GM12878 (cell line): Measurements from ENCODE around the gene PCBD1. TPM values are rescaled to one million over a fixed set of nuclear protein-coding genes. Genes with fewer than 3 reads are reported as not detected.

Source experiments
- ATAC-seq: fragments of 200-7000 bp; cut with Tn5 transposase; 3 replicates; pipeline ENCODE4 v1.9.1; 2020; ENCODE audit warnings: mild to moderate bottlenecking, moderate library complexity
- BruUV-seq: library from RNA; stranded (reverse); fragments of 400-500 nt; replicated peaks from 2 replicates; lab custom pipeline; 2021; lab: Mats Ljungman, UMichigan
- CTCF ChIA-PET: fragments of 300-600 bp; sonication (Branson Sonifier 250); formaldehyde crosslinking; extraction: SDS; loops from one replicate; lab custom pipeline; 2021; ENCODE audit warnings: inconsistent platforms; lab: Yijun Ruan, JAX
- POLR2A ChIA-PET: fragments of 350-600 bp; formaldehyde crosslinking; extraction: SDS; loops from one replicate; lab custom pipeline; 2021; ENCODE audit warnings: inconsistent platforms; lab: Charles Lee
- RAD21 ChIA-PET: fragments of 300-600 bp; sonication (Branson Sonifier 250); formaldehyde crosslinking; loops from one replicate; lab custom pipeline; 2023; ENCODE audit warnings: antibody characterized with exemption; ENCODE audit not compliant: unreplicated experiment; lab: Charles Lee
- SMC1A ChIA-PET: fragments of 300-600 bp; sonication (Branson Sonifier 250); formaldehyde crosslinking; loops from one replicate; lab custom pipeline; 2023; ENCODE audit not compliant: unreplicated experiment, uncharacterized antibody; lab: Charles Lee
- DNase-seq: peaks from one replicate; pipeline ENCODE4 v3.0.0-alpha.2; 2011; ENCODE audit warnings: low read depth, low spot score
- FAIRE-seq: peaks from 3 replicates; lab custom pipeline; 2011; peaks lifted over from hg19 to GRCh38; lab: Jason Lieb, UNC
- H2AFZ ChIP-seq: 2 replicates; pipeline ENCODE4 v1.6.0; 2011; ENCODE audit warnings: low read depth, low read length, control low read depth; ENCODE audit not compliant: control insufficient read depth
- H3K27ac ChIP-seq: 2 replicates; pipeline ENCODE4 v1.5.1; 2011; ENCODE audit warnings: control low read depth; ENCODE audit not compliant: control insufficient read depth, insufficient read depth
- H3K27me3 ChIP-seq, 2 experiments: replicated peaks in 1 of 2; 2 replicates each; pipeline versions ENCODE4 v1.6.0 to v1.6.1; 2011; ENCODE audit warnings: low read length in 1 of 2; ENCODE audit not compliant: control insufficient read depth in 2 of 2, insufficient read depth in 2 of 2
- H3K36me3 ChIP-seq, 2 experiments: 2 replicates each; pipeline ENCODE4 v1.5.1; 2011; ENCODE audit warnings: low read length in 1 of 2; ENCODE audit not compliant: control insufficient read depth in 2 of 2, insufficient read depth in 2 of 2
- H3K4me1 ChIP-seq: 2 replicates; pipeline ENCODE4 v1.6.1; 2011; ENCODE audit warnings: mild to moderate bottlenecking, low read length, moderate library complexity, mixed read lengths; ENCODE audit not compliant: control insufficient read depth, insufficient read depth
- H3K4me2 ChIP-seq: 2 replicates; pipeline ENCODE4 v1.6.0; 2011; ENCODE audit warnings: control low read depth; ENCODE audit not compliant: control insufficient read depth, insufficient read depth
- H3K4me3 ChIP-seq: fragments of 200-600 bp; sonication (generic); 2 replicates; pipeline ENCODE4 v1.5.1; 2016
- H3K79me2 ChIP-seq: 2 replicates; pipeline ENCODE4 v1.6.0; 2011; ENCODE audit warnings: low read length; ENCODE audit not compliant: control insufficient read depth, insufficient read depth
- H3K9ac ChIP-seq: 2 replicates; pipeline ENCODE4 v1.8.0; 2011; ENCODE audit warnings: low read length, control low read depth, mixed read lengths; ENCODE audit not compliant: control insufficient read depth, insufficient read depth
- H3K9me3 ChIP-seq: replicated peaks from 3 replicates; pipeline ENCODE4 v1.5.1; 2011; ENCODE audit warnings: mild to moderate bottlenecking, low read length; ENCODE audit not compliant: control insufficient read depth, insufficient read depth
- H4K20me1 ChIP-seq: 2 replicates; pipeline ENCODE4 v1.6.0; 2011; ENCODE audit not compliant: control insufficient read depth, insufficient read depth
- MEF2B ChIP-seq: fragments of 450-650 bp; IDR thresholded peaks from 2 replicates; pipeline ENCODE4 v1.6.1; 2018; ENCODE audit warnings: mild to moderate bottlenecking, moderate library complexity; ENCODE audit not compliant: partially characterized antibody, poor library complexity, severe bottlenecking
- TBL1XR1 ChIP-seq: IDR thresholded peaks from 2 replicates; pipeline ENCODE4 v1.6.1; 2012; ENCODE audit warnings: low read depth, low read length, improper control_type of control experiment
- WGBS: methylation state at CpG from one replicate; pipeline ENCODE4 v1.1.6; 2016; ENCODE audit warnings: low lambda C conversion rate; ENCODE audit not compliant: insufficient replicate concordance, insufficient coverage; ENCODE audit errors: missing lambda C conversion rate; 5-methylcytosine and 5-hydroxymethylcytosine counted together
- in situ Hi-C: fragments of 300-500 bp; cut with MboI; formaldehyde crosslinking; loops from 9 replicates; pipeline ENCODE4 v1.14.3; 2018; ENCODE audit warnings: mixed read lengths
- intact Hi-C: fragments of 100-400 bp; cut with micrococcal nuclease; formaldehyde crosslinking; loops from one replicate; pipeline ENCODE4 v1.14.2; 2022; ENCODE audit not compliant: unreplicated experiment
- polyA plus RNA-seq, 11 experiments: library from polyadenylated mRNA; depleted of rRNA in 4 of 11; unstranded in 6 of 11; stranded (reverse) in 5 of 11; fragments of >200 nt; fragmentation: Nextera tagmentation in 4 of 11; fragmentation: Illumina TruSeq in 1 of 11; extraction: Ambion mirVana in 4 of 11; extraction: Trizol in 1 of 11; gene quantifications; 1 replicate in 1 of 11; 2 replicates in 10 of 11; pipeline versions ENCODE4 v1.2.1 to v1.2.3, GENCODE V29; 2011 to 2016; ENCODE audit warnings: inconsistent platforms in 2 of 11, missing spikeins in 2 of 11, low read depth in 1 of 11
- total RNA-seq, 4 experiments: library from RNA; depleted of rRNA in 3 of 4; stranded (reverse); fragments of >200 nt in 3 of 4; fragmentation: Illumina TruSeq in 1 of 4; extraction: Trizol in 1 of 4; gene quantifications; 2 replicates each; pipeline versions ENCODE4 v1.2.1 to v1.2.3, GENCODE V29; 2013 to 2021
- TF ChIP-seq, protein P1 (sequence below): fragments of 450-650 bp; formaldehyde crosslinking; IDR thresholded peaks from 2 replicates; pipeline ENCODE4 v1.4.0; 2020; ENCODE audit warnings: mild to moderate bottlenecking, moderate library complexity

The PCBD1 gene
- total and polyA plus RNA-seq, 10 of the 15 experiments (the other 5 are each of a cell fraction or from before 2014, with no cell fraction given), result 5.6 to 66.8 (median 34.2) TPM

DNA sequence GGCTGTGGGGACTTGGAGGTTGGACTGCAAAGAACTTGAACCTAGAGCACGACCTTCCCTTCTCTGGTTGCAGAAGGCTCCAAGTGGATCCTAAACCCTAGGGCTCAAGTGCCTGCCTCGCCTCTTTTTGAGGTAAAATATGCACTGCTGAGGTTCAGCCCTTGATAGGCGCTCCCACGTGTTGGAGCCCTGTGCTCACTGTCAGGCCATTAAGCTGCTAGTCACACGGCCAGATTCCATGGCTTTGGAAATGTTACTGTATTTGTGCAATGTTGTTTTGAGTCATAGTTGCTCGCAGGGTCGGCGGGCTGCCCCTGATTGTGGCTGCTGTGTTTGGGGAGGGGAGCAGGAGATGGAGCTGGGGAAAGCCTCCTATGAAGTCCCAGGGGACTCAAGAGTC, 39.8 kb upstream of the PCBD1 start:
- TF ChIP-seq MEF2B (peak; percentile 79), TBL1XR1 (no peak)
- intact Hi-C loops (loop anchor here (5.0 to 10.0 kb wide), 2 partner anchors 117 to 339 kb away; no protein-coding TSS in a partner anchor), in situ Hi-C loops (no loop called here)
- under 1% methylated on average over 8 of the region's 8 CpGs for WGBS
- Histone ChIP-seq H4K20me1 (no peaks in the 10 kb centered on the region; the same call in 1 of the 2 replicates), H3K36me3 (no peaks in the 10 kb centered on the region), H3K9ac (no peak overlapping the region), H3K4me1 (no peaks in the 10 kb centered on the region), H3K4me3 (no peak overlapping the region), H3K79me2 (no peaks in the 10 kb centered on the region), H3K4me2 (no peak overlapping the region), H3K27me3 (peaks cover 0 to under 1% of the 10 kb centered on the region in 2 experiments; a peak in 3 of 4 replicates), H3K9me3 (no peaks in the 10 kb centered on the region), H3K27ac (no peak overlapping the region), H2AFZ (no peak overlapping the region)
- BruUV-seq, result no TSS peak
- ATAC-seq (no peak), FAIRE-seq (no peak), DNase-seq (no peak)
- ChIA-PET SMC1A (no interaction called here), CTCF (interaction anchor here (0.7 to 2.2 kb wide), 2 partner anchors 8 to 102 kb away, joined by 3 to 6 read pairs; no protein-coding TSS in a partner anchor), POLR2A (no interaction called here), RAD21 (interaction anchor here (0.7 kb wide), 1 partner anchor 141 kb away, joined by 3 read pairs; no protein-coding TSS in a partner anchor)

DNA sequence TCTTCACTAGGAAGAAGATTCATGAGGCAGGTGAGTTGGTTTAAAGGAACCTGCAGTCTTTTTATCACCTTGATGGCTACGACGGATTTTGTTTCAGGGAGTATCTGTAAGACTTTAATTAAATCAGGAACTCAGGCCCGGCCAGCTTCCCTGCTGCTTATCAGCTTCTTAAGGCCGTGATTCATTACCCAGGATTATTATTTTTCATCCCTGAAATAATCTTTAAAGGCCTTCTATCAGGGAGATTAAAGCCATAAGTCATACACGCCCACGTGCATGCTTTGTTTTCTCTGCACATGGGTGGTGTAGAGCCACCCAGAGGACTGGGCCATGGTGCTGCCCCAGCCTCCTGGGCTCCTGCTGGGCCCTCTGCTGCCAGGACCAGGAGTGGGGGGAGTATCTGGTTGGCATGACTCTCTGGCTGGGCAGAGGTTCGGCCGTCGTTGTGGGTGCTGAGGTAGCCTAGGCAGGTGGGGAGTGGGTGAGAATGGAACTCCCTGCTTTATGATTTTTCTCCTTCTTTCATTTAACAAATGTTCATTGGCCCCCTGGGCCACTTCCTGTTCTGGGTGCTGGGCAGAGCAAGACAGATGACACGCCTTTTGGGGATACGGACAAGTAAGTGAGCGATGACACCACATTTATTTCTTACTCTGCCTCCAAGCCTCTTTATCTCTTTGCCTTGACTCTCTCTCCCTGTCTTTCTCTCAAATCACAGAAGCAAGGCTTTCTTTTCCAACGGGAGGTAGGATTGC, 39.0 kb upstream of the PCBD1 start:
- ATAC-seq, result no peak
- H3K27me3 ChIP-seq, result no peaks in the 10 kb centered on the region; a peak in 3 of 4 replicates
- ChIA-PET RAD21 (interaction anchor here (0.6 to 0.7 kb wide), 2 partner anchors 136 to 141 kb away, joined by 3 read pairs; no protein-coding TSS in a partner anchor), CTCF (interaction anchor here (0.7 to 3.3 kb wide), 4 partner anchors 62 to 281 kb away, joined by 3 to 19 read pairs (median 5); no protein-coding TSS in a partner anchor), SMC1A (interaction anchor here (1.1 kb wide), 1 partner anchor 60 kb away, joined by 3 read pairs; no protein-coding TSS in a partner anchor), POLR2A (no interaction called here)
- no peaks in the 10 kb centered on the region for H3K4me1 ChIP-seq
- H3K9ac ChIP-seq, result no peak overlapping the region
- no peak overlapping the region for H2AFZ ChIP-seq
- H4K20me1 ChIP-seq, result no peaks in the 10 kb centered on the region
- no peaks in the 10 kb centered on the region for H3K79me2 ChIP-seq
- DNase-seq, result no peak
- no TSS peak for BruUV-seq
- 47% methylated on average over 13 of the region's 13 CpGs for WGBS
- no peaks in the 10 kb centered on the region for H3K9me3 ChIP-seq
- no peak overlapping the region for H3K4me3 ChIP-seq
- FAIRE-seq, result no peak
- no peak overlapping the region for H3K4me2 ChIP-seq
- in situ Hi-C loops, result no loop called here
- no peak overlapping the region for H3K27ac ChIP-seq
- TF ChIP-seq, protein P1, sequence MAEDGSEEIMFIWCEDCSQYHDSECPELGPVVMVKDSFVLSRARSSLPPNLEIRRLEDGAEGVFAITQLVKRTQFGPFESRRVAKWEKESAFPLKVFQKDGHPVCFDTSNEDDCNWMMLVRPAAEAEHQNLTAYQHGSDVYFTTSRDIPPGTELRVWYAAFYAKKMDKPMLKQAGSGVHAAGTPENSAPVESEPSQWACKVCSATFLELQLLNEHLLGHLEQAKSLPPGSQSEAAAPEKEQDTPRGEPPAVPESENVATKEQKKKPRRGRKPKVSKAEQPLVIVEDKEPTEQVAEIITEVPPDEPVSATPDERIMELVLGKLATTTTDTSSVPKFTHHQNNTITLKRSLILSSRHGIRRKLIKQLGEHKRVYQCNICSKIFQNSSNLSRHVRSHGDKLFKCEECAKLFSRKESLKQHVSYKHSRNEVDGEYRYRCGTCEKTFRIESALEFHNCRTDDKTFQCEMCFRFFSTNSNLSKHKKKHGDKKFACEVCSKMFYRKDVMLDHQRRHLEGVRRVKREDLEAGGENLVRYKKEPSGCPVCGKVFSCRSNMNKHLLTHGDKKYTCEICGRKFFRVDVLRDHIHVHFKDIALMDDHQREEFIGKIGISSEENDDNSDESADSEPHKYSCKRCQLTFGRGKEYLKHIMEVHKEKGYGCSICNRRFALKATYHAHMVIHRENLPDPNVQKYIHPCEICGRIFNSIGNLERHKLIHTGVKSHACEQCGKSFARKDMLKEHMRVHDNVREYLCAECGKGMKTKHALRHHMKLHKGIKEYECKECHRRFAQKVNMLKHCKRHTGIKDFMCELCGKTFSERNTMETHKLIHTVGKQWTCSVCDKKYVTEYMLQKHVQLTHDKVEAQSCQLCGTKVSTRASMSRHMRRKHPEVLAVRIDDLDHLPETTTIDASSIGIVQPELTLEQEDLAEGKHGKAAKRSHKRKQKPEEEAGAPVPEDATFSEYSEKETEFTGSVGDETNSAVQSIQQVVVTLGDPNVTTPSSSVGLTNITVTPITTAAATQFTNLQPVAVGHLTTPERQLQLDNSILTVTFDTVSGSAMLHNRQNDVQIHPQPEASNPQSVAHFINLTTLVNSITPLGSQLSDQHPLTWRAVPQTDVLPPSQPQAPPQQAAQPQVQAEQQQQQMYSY (CRISPR knock-in tag), result no peak
- no peaks in the 10 kb centered on the region for H3K36me3 ChIP-seq
- intact Hi-C loops, result loop anchor here (5.0 to 10.0 kb wide), 2 partner anchors 117 to 340 kb away; no protein-coding TSS in a partner anchor
